Smooth muscle cell (in vitro differentiated cells): ENCODE data around the gene CTRL. TPM values are rescaled to one million over a fixed set of nuclear protein-coding genes. Genes with fewer than 3 reads are reported as not detected.

Source experiments
- DNase-seq: peaks from one replicate; lab custom pipeline; 2025; ENCODE audit not compliant: unreplicated experiment; lab: John Stamatoyannopoulos, UW
- H2AFZ ChIP-seq: fragments of 200-600 bp; sonication (generic); 2 replicates; pipeline ENCODE4 v1.6.0; 2016; ENCODE audit warnings: antibody characterized with exemption, low read depth, mild to moderate bottlenecking
- H3F3A ChIP-seq: fragments of 200-600 bp; sonication (generic); 2 replicates; pipeline ENCODE4 v1.6.0; 2017; ENCODE audit warnings: antibody characterized with exemption, low read depth
- H3K27ac ChIP-seq: fragments of 200-600 bp; sonication (generic); 2 replicates; pipeline ENCODE4 v1.5.1; 2016; ENCODE audit warnings: low read depth, mild to moderate bottlenecking
- H3K27me3 ChIP-seq: fragments of 200-600 bp; sonication (generic); 2 replicates; pipeline ENCODE4 v1.6.1; 2016; ENCODE audit warnings: low read depth, mild to moderate bottlenecking
- H3K36me3 ChIP-seq: fragments of 200-600 bp; sonication (generic); 2 replicates; pipeline ENCODE4 v1.5.1; 2016; ENCODE audit warnings: low read depth
- H3K4me1 ChIP-seq: fragments of 200-600 bp; sonication (generic); 2 replicates; pipeline ENCODE4 v1.5.1; 2016; ENCODE audit warnings: low read depth
- H3K4me2 ChIP-seq: fragments of 200-600 bp; sonication (generic); 2 replicates; pipeline ENCODE4 v1.6.0; 2016; ENCODE audit warnings: mild to moderate bottlenecking
- H3K4me3 ChIP-seq: fragments of 200-600 bp; sonication (generic); 2 replicates; pipeline ENCODE4 v1.5.1; 2016; ENCODE audit warnings: mild to moderate bottlenecking
- H3K79me2 ChIP-seq: fragments of 200-600 bp; sonication (generic); 2 replicates; pipeline ENCODE4 v1.6.0; 2016; ENCODE audit warnings: low read depth, mild to moderate bottlenecking
- H3K9ac ChIP-seq: fragments of 200-600 bp; sonication (generic); 2 replicates; pipeline ENCODE4 v1.6.0; 2016; ENCODE audit warnings: low read depth
- H3K9me3 ChIP-seq: fragments of 200-600 bp; sonication (generic); replicated peaks from 2 replicates; pipeline ENCODE4 v1.5.1; 2016; ENCODE audit warnings: low read depth
- H4K20me1 ChIP-seq: fragments of 200-600 bp; sonication (generic); 2 replicates; pipeline ENCODE4 v1.6.0; 2016; ENCODE audit warnings: low read depth
- CTCF ChIP-seq: fragments of 200-600 bp; sonication (generic); IDR thresholded peaks from 2 replicates; pipeline ENCODE4 v1.5.1; 2017; ENCODE audit warnings: borderline replicate concordance, mild to moderate bottlenecking, antibody characterized with exemption; ENCODE audit not compliant: insufficient read depth, poor library complexity, severe bottlenecking
- WGBS: methylation state at CpG from one replicate; pipeline ENCODE4 v1.1.7; 2016; ENCODE audit warnings: low lambda C conversion rate; 5-methylcytosine and 5-hydroxymethylcytosine counted together
- polyA plus RNA-seq: library from polyadenylated mRNA; unstranded; fragments of >200 nt; fragmentation: Nextera tagmentation; extraction: Ambion mirVana; gene quantifications from 2 replicates; pipeline ENCODE4 v1.2.1, GENCODE V29; 2016
- total RNA-seq: library from RNA; depleted of rRNA; stranded (reverse); fragments of >200 nt; gene quantifications from 2 replicates; pipeline ENCODE4 v1.2.3, GENCODE V29; 2014

The CTRL gene
- total and polyA plus RNA-seq, 2 experiments from 2014 or later, result 0.90 to 14.8 TPM

GRCh38 chr16:67971111-67971510 is 39.4 kb upstream of the CTRL start:
- no peak for TF ChIP-seq CTCF
- H3K27ac ChIP-seq, result no peak overlapping the region

GRCh38 chr16:67969254-67970039 is 37.8 kb upstream of the CTRL start:
- Histone ChIP-seq H3F3A (no peaks in the 10 kb centered on the region), H3K27ac (peak overlapping the region; percentile 91), H3K4me1 (peaks cover 20% of the 10 kb centered on the region), H3K36me3 (no peaks in the 10 kb centered on the region), H3K9ac (peak overlapping the region; percentile 97), H3K9me3 (no peaks in the 10 kb centered on the region), H3K79me2 (peaks cover 38% of the 10 kb centered on the region), H3K4me3 (peak overlapping the region; percentile 83), H3K4me2 (peak overlapping the region; percentile 98), H3K27me3 (no peaks in the 10 kb centered on the region), H2AFZ (peak overlapping the region; percentile 82), H4K20me1 (peaks cover 34% of the 10 kb centered on the region)
- DNase-seq, result no peak
- no peak for TF ChIP-seq CTCF
- WGBS, result 48% methylated on average over 28 of the region's 40 CpGs

More at GRCh38 chr16:67971111-67971510, 39.4 kb upstream of the CTRL start:
- H3K27me3 ChIP-seq, result no peaks in the 10 kb centered on the region
- H3K36me3 ChIP-seq, result no peaks in the 10 kb centered on the region
- H3K4me1 ChIP-seq, result peaks cover 13% of the 10 kb centered on the region
- no peaks in the 10 kb centered on the region for H3F3A ChIP-seq
- no peak overlapping the region for H3K4me3 ChIP-seq
- H3K79me2 ChIP-seq, result peaks cover 21% of the 10 kb centered on the region
- no peak for DNase-seq
- WGBS, result 94% methylated on average over 9 of the region's 9 CpGs
- no peak overlapping the region for H3K4me2 ChIP-seq
- H2AFZ ChIP-seq, result no peak overlapping the region
- no peak overlapping the region for H3K9ac ChIP-seq
- H4K20me1 ChIP-seq, result peaks cover 17% of the 10 kb centered on the region
- H3K9me3 ChIP-seq, result no peaks in the 10 kb centered on the region

GRCh38 chr16:67968400-67969253 is 37.0 kb upstream of the CTRL start, which contains the start of gene SLC12A4:
Gene SLC12A4, minus strand, starts transcription at chr16:67968637. Its CDS starts 84 bp downstream, at chr16:67968553.
- Histone ChIP-seq H3K4me3 (peak within 1 kb of the TSS; percentile 83), H3K4me2 (peak within 1 kb of the TSS; percentile 98), H3K79me2 (peaks cover 46% of the 10 kb centered on the region), H3F3A (no peaks in the 10 kb centered on the region), H3K36me3 (no peaks in the 10 kb centered on the region), H3K27me3 (no peaks in the 10 kb centered on the region), H3K9ac (peak within 1 kb of the TSS; percentile 97), H3K9me3 (no peaks in the 10 kb centered on the region), H3K27ac (peak within 1 kb of the TSS; percentile 91), H4K20me1 (peaks cover 42% of the 10 kb centered on the region), H3K4me1 (peaks cover 20% of the 10 kb centered on the region), H2AFZ (peak within 1 kb of the TSS; percentile 82)
- peak; percentile 50 for DNase-seq
- TF ChIP-seq CTCF, result no peak
- 30% methylated on average over 22 of the region's 78 CpGs for WGBS
